NB4 (cell line): ENCODE measurements around the gene FPR3.

Source experiments
- CTCF ChIP-seq: IDR thresholded peaks from one replicate; pipeline ENCODE4 v1.5.1; 2012; ENCODE audit warnings: low read depth, low read length
- MYC ChIP-seq: IDR thresholded peaks from 2 replicates; pipeline ENCODE4 v1.6.1; 2011; ENCODE audit warnings: low read depth, low read length
- POLR2A ChIP-seq: IDR thresholded peaks from 2 replicates; pipeline ENCODE4 v1.6.1; 2011; ENCODE audit warnings: mild to moderate bottlenecking; ENCODE audit not compliant: insufficient read length; ENCODE audit errors: extremely low read depth

DNA sequence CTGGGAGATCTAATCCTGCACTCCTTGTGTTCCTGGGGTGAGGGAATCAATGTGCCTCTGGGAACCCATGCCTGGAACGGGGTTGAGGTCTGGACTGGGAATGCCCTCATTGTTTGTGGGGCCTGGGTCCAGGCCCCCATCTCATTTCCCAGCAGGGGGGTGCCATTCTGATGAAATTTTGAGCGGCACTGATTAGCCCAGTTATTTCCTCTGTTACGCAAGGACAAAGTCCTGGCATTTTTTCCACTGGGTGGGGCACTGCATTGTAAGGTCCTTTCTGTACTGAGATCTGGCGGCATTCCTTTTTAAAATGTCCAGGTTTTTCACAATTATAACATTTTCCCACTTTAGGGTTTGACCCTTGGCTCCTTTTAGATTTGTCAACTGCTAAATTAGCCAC, 14.8 kb downstream of the FPR3 start:
- TF ChIP-seq CTCF (no peak), POLR2A (no peak), MYC (no peak)
